ENCODE data around the gene SLC23A2. TPM values are rescaled to one million over a fixed set of nuclear protein-coding genes. Genes with fewer than 3 reads are reported as not detected.

The SLC23A2 gene
- total and polyA plus RNA-seq, 4 donors = 3.5 to 38.2 (median 17.9) TPM

DNA sequence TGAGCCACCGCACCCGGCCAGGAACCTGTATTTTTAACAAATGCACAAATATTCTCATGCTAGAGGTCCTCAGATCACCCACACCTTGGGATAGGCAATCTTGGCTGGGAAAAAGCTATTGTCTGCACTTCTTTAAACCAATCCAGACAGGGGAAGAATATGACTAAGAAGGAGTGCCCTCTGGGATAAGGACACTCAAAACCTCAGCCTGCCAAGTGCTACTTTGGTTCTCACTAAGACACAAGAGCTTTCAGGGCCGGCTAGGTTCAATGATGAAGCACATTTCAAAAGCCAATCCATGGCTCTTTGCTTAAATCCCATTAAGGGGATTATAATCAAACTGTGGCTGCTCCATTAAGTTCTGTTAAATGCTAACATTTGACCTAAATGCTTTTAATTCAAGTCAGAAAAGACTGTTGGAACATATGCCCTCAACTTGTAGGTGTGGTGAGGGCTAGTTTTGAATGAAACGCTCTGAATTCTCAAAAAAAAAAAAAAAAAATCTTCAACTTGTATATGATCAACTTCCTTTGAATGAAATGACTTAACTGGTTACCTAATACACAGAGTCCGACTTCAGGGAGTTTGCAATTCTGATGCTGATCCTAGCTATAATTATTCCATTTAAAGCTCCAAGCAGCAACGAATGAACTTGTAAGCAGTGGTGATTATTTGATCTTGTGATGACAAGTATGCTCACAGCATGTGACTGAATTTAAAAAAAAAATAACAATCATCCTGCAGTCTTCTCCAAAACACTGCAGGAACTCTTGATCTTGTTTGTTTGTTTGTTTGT, 56.6 kb downstream of the SLC23A2 start:
- Histone ChIP-seq H3K4me3 (ENCODE audit: low read length in 2 of 2) (no peak overlapping the region), H3K27me3 (ENCODE audit: control insufficient read depth in 1 of 2, insufficient read depth in 2 of 2, low read length in 1 of 2) (no peaks in the 10 kb centered on the region), H3K4me1 (ENCODE audit: control insufficient read depth in 1 of 2, insufficient read depth in 2 of 2, low read length in 2 of 2) (no peaks in the 10 kb centered on the region), H3K9me3 (ENCODE audit: control insufficient read depth, low read length) (no peaks in the 10 kb centered on the region), H3K36me3 (ENCODE audit: control insufficient read depth in 1 of 2, insufficient read depth in 2 of 2, low read length in 1 of 2) (no peaks in the 10 kb centered on the region), H3K27ac (ENCODE audit: low read depth in 1 of 2, low read length in 2 of 2) (no peak overlapping the region)
- WGBS, 2 donors = 77 to 84% methylated on average over 6 of the region's 6 CpGs
- DNase-seq (no peak), ATAC-seq (ENCODE audit: low FRiP score) (no peak)
- intact Hi-C loops (cut with DNase I) = no loop called here

GRCh38 chr20:4942331-4942730, 59.0 kb downstream of the SLC23A2 start:
- Histone ChIP-seq H3K9me3 (ENCODE audit: control insufficient read depth, low read length) (no peaks in the 10 kb centered on the region), H3K36me3 (ENCODE audit: control insufficient read depth in 1 of 2, insufficient read depth in 2 of 2, low read length in 1 of 2) (no peaks in the 10 kb centered on the region), H3K27ac (ENCODE audit: low read depth in 1 of 2, low read length in 2 of 2) (no peak overlapping the region), H3K4me1 (ENCODE audit: control insufficient read depth in 1 of 2, insufficient read depth in 2 of 2, low read length in 2 of 2) (no peaks in the 10 kb centered on the region), H3K27me3 (ENCODE audit: control insufficient read depth in 1 of 2, insufficient read depth in 2 of 2, low read length in 1 of 2) (no peaks in the 10 kb centered on the region), H3K4me3 (ENCODE audit: low read length in 2 of 2) (no peak overlapping the region)
- DNase-seq (no peak), ATAC-seq (ENCODE audit: low FRiP score) (no peak)
- intact Hi-C loops (cut with DNase I) = no loop called here
- WGBS, 2 donors = 68 to 73% methylated on average over 5 of the region's 5 CpGs

DNA sequence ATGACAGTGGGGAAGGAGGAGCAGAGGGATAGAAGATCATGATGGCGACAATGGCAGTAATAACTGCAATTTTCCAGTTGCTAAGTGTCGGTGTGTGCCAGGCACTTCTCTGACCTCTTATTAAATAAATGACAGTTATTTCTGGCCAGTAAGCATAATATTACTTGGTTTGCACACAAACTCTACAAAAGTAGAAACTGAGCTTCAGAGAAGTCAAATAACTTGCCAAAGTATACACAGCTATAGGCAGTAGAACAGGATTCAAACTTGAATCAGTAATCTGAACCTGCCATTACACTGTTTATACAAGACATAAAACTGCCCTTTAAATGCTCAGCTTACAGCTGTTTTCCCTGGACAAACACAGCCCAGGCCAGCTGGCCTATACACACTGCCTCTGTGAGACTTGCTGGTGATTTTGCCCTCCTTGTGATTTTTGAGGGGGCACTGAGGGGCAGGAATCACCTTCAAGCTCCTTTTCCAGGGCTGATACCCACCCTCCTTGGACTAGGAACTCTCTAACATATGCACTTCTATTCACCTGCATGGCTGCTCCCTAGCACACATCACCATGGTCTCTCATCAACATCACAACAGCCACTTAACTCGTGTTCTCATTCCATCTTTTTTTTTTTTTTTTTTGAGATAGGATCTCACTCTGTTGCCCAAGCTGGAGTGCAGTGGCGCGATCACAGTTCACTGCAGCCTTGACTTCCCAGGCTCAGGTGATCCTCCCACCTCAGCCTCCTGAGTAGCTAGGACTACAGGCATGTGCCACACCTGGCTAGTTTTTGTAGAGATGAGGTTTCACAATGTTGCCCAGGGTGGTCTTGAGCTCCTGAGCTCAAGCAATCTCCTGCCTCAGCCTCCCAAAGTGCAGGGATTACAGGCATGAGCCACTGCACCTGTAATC, 63.6 kb downstream of the SLC23A2 start:
- 18 to 20% methylated on average over 5 of the region's 5 CpGs for WGBS, 2 donors
- Histone ChIP-seq H3K36me3 (ENCODE audit: control insufficient read depth in 1 of 2, insufficient read depth in 2 of 2, low read length in 1 of 2) (no peaks in the 10 kb centered on the region), H3K4me3 (ENCODE audit: low read length in 2 of 2) (no peak overlapping the region), H3K27ac (ENCODE audit: low read depth in 1 of 2, low read length in 2 of 2) (no peak overlapping the region), H3K4me1 (ENCODE audit: control insufficient read depth in 1 of 2, insufficient read depth in 2 of 2, low read length in 2 of 2) (no peaks in the 10 kb centered on the region), H3K27me3 (ENCODE audit: control insufficient read depth in 1 of 2, insufficient read depth in 2 of 2, low read length in 1 of 2) (no peaks in the 10 kb centered on the region), H3K9me3 (ENCODE audit: control insufficient read depth, low read length) (no peaks in the 10 kb centered on the region)
- no peak for ATAC-seq (ENCODE audit: low FRiP score)
- intact Hi-C loops (cut with DNase I) = no loop called here
- DNase-seq = no peak

GRCh38 chr20:4936851-4937406, 64.4 kb downstream of the SLC23A2 start:
- no peak overlapping the region for H3K4me3 ChIP-seq (ENCODE audit: low read length in 2 of 2)
- no peaks in the 10 kb centered on the region for H3K27me3 ChIP-seq (ENCODE audit: control insufficient read depth in 1 of 2, insufficient read depth in 2 of 2, low read length in 1 of 2)
- WGBS, 2 donors = 70 to 73% methylated on average over 12 of the region's 12 CpGs
- no peaks in the 10 kb centered on the region for H3K36me3 ChIP-seq (ENCODE audit: control insufficient read depth in 1 of 2, insufficient read depth in 2 of 2, low read length in 1 of 2)
- intact Hi-C loops (cut with DNase I) = no loop called here
- no peak overlapping the region for H3K27ac ChIP-seq (ENCODE audit: low read depth in 1 of 2, low read length in 2 of 2)
- H3K9me3 ChIP-seq (ENCODE audit: control insufficient read depth, low read length) = no peaks in the 10 kb centered on the region
- ATAC-seq (ENCODE audit: low FRiP score) (no peak), DNase-seq (no peak)
- H3K4me1 ChIP-seq (ENCODE audit: control insufficient read depth in 1 of 2, insufficient read depth in 2 of 2, low read length in 2 of 2) = no peaks in the 10 kb centered on the region

DNA sequence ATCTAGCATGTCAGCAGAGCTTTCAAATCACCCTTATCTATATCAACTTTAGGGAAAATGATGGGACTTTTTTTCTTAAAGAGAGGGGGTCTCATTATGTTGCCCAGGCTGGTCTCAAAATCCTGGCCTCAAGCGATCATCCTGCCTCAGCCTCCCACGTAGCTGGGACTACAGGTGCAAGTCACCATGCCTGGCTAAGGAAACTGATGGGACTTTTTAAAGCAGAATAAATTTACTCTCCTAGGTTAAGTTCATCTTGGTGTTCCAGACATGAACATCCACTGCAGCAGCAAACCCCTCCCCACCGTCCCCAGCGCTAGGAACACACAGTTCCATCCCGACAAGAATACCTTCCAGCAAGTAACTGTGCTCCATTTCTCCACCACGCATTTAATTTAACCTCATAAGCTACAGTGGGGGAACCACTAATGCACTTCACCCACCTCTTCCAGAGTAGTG, 64.9 kb downstream of the SLC23A2 start:
- intact Hi-C loops (cut with DNase I) = no loop called here
- no peaks in the 10 kb centered on the region for H3K27me3 ChIP-seq (ENCODE audit: control insufficient read depth in 1 of 2, insufficient read depth in 2 of 2, low read length in 1 of 2)
- H3K4me1 ChIP-seq (ENCODE audit: control insufficient read depth in 1 of 2, insufficient read depth in 2 of 2, low read length in 2 of 2) = no peaks in the 10 kb centered on the region
- H3K9me3 ChIP-seq (ENCODE audit: control insufficient read depth, low read length) = no peaks in the 10 kb centered on the region
- H3K27ac ChIP-seq (ENCODE audit: low read depth in 1 of 2, low read length in 2 of 2) = no peak overlapping the region
- DNase-seq (no peak), ATAC-seq (ENCODE audit: low FRiP score) (no peak)
- 90 to 92% methylated on average over 6 of the region's 6 CpGs for WGBS, 2 donors
- H3K36me3 ChIP-seq (ENCODE audit: control insufficient read depth in 1 of 2, insufficient read depth in 2 of 2, low read length in 1 of 2) = no peaks in the 10 kb centered on the region
- no peak overlapping the region for H3K4me3 ChIP-seq (ENCODE audit: low read length in 2 of 2)

DNA sequence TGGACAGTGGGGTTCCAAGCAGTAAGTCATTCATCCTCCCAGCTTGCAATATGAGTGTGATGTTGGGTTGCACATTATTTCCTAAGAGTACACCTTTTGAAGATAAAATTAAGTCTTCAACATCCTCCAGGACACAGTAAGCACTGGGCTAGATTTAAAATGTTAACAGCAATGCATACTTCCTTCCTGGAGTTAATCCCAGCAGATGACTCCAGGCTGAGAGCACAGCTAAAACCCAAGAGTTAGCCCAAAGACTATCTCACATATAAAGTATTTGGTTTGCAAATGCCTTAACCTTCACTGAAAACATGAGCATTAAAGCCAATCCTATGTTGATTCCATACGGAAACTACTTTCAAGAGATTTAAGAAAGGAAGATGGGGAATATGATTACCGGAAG, 69.2 kb downstream of the SLC23A2 start:
- no peaks in the 10 kb centered on the region for H3K36me3 ChIP-seq (ENCODE audit: control insufficient read depth in 1 of 2, insufficient read depth in 2 of 2, low read length in 1 of 2)
- 91 to 97% methylated on average over 2 of the region's 2 CpGs for WGBS, 2 donors
- H3K9me3 ChIP-seq (ENCODE audit: control insufficient read depth, low read length) = no peaks in the 10 kb centered on the region
- no peak overlapping the region for H3K4me3 ChIP-seq (ENCODE audit: low read length in 2 of 2)
- H3K27me3 ChIP-seq (ENCODE audit: control insufficient read depth in 1 of 2, insufficient read depth in 2 of 2, low read length in 1 of 2) = no peaks in the 10 kb centered on the region
- no peak for DNase-seq
- ATAC-seq (ENCODE audit: low FRiP score) = no peak
- H3K27ac ChIP-seq (ENCODE audit: low read depth in 1 of 2, low read length in 2 of 2) = no peak overlapping the region
- no peaks in the 10 kb centered on the region for H3K4me1 ChIP-seq (ENCODE audit: control insufficient read depth in 1 of 2, insufficient read depth in 2 of 2, low read length in 2 of 2)
- intact Hi-C loops (cut with DNase I) = no loop called here

DNA sequence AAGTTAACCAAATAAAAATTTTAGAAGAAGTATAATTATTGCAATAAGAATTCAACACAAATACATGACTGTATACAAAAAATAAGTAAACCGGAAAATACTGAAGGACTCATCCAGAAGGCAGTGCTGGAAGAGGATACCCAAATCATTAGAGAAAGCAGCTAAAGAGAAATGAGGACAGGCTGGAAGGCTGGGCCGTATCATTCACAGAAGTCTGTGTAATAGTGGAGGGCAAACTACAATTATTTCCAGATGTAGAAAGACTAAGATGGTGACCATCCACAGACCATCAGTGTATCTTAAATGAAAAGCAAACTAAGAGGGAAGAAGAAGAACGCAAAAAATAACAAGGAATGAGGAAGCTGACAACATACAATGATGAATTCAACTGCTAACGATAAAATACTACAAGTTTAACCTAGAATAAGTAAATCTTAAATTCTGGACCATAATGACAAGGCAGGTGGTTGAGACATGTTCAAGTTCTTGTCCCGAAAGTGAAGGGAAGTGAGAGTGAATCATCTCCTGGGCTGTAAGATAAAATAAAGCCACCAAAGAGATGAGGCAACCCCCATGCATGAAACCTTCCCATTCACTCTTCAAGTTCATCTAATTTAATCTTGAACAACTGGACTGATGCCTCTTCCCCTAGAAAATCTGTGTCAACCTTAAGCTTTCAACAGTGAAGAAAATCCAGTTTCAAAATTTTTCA, 71.5 kb downstream of the SLC23A2 start:
- Histone ChIP-seq H3K4me3 (ENCODE audit: low read length in 2 of 2) (no peak overlapping the region), H3K27ac (ENCODE audit: low read depth in 1 of 2, low read length in 2 of 2) (no peak overlapping the region), H3K4me1 (ENCODE audit: control insufficient read depth in 1 of 2, insufficient read depth in 2 of 2, low read length in 2 of 2) (no peaks in the 10 kb centered on the region), H3K36me3 (ENCODE audit: control insufficient read depth in 1 of 2, insufficient read depth in 2 of 2, low read length in 1 of 2) (no peaks in the 10 kb centered on the region), H3K9me3 (ENCODE audit: control insufficient read depth, low read length) (no peaks in the 10 kb centered on the region), H3K27me3 (ENCODE audit: control insufficient read depth in 1 of 2, insufficient read depth in 2 of 2, low read length in 1 of 2) (no peaks in the 10 kb centered on the region)
- DNase-seq (no peak), ATAC-seq (ENCODE audit: low FRiP score) (no peak)
- intact Hi-C loops (cut with DNase I) = no loop called here
- WGBS, 2 donors = 93 to 97% methylated on average over 5 of the region's 5 CpGs

DNA sequence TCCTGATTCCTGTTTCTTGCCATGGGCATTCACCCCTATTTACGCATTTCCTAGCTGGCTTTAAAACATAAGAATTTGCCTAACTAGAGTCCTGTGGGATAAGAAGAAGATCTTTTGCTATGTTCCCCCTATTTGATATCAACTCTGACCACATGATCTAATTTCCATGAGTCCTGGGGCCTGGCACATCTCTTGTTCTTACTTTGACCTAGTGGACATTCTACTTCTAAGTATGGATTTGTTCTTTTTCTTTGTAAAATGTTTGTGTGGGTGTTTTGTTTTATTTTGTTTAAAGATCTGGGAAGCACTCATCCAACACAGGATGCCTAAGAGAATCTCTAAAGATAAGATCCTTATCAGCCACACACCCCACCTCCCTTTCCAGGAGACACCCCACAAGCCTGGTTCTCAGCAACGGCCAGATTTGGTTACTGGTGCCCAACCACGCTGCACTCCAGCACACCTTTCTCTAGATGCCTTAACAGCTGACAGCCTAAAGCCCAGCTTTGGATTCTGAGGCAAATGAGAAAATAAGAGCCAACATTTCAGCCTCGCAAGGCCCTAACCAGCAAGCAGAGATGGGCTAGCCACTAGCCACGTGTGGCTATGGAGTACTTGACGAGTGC, 74.7 kb downstream of the SLC23A2 start:
- H3K27ac ChIP-seq (ENCODE audit: low read depth in 1 of 2, low read length in 2 of 2) = peak overlapping the region in 1 of 2 donors; percentile 71
- H3K4me3 ChIP-seq (ENCODE audit: low read length in 2 of 2) = peak overlapping the region in 1 of 2 donors; percentile 15
- intact Hi-C loops (cut with DNase I) = no loop called here
- 72 to 75% methylated on average over 6 of the region's 6 CpGs for WGBS, 2 donors
- H3K4me1 ChIP-seq (ENCODE audit: control insufficient read depth in 1 of 2, insufficient read depth in 2 of 2, low read length in 2 of 2) = no peaks in the 10 kb centered on the region
- no peaks in the 10 kb centered on the region for H3K9me3 ChIP-seq (ENCODE audit: control insufficient read depth, low read length)
- ATAC-seq (ENCODE audit: low FRiP score) = peak; percentile 27
- no peaks in the 10 kb centered on the region for H3K27me3 ChIP-seq (ENCODE audit: control insufficient read depth in 1 of 2, insufficient read depth in 2 of 2, low read length in 1 of 2)
- no peaks in the 10 kb centered on the region for H3K36me3 ChIP-seq (ENCODE audit: control insufficient read depth in 1 of 2, insufficient read depth in 2 of 2, low read length in 1 of 2)
- no peak for DNase-seq
